Gastroesophageal sphincter (tissue), 3 donors: ENCODE results near the gene KCNH2.

Source experiments
- POLR2A ChIP-seq, 2 donors: fragments of 450-650 bp; IDR thresholded peaks; one replicate each; pipeline ENCODE4 v1.6.1; 2017; ENCODE audit warnings: antibody characterized with exemption in 2 of 2, mild to moderate bottlenecking in 2 of 2, moderate library complexity in 1 of 2
- POLR2AphosphoS5 ChIP-seq: sonication (generic); formaldehyde crosslinking; IDR thresholded peaks from one replicate; pipeline ENCODE4 v1.6.1; 2017; ENCODE audit warnings: antibody characterized with exemption
- TF ChIP-seq, protein P1 (sequence below), 4 experiments: fragments of 200-600 bp in 2 of 4; fragments of 450-650 bp in 2 of 4; sonication (generic) in 1 of 4; IDR thresholded peaks; one replicate each; pipeline ENCODE4 v1.5.1; 2017 to 2019; ENCODE audit warnings: antibody characterized with exemption in 4 of 4, mild to moderate bottlenecking in 2 of 4, moderate library complexity in 2 of 4

DNA sequence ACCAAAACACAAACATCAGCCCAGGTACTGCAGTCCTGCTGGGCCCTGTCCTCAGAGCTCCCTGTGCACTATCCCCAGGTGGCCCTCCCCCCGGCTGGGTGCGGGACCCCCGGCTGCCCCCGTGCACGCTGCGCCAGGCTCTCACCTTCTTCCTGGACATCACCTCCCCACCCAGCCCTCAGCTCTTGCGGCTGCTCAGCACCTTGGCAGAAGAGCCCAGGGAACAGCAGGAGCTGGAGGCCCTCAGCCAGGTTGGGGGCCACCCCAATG lies 31.9 kb upstream of the KCNH2 start:
- TF ChIP-seq, protein P1, sequence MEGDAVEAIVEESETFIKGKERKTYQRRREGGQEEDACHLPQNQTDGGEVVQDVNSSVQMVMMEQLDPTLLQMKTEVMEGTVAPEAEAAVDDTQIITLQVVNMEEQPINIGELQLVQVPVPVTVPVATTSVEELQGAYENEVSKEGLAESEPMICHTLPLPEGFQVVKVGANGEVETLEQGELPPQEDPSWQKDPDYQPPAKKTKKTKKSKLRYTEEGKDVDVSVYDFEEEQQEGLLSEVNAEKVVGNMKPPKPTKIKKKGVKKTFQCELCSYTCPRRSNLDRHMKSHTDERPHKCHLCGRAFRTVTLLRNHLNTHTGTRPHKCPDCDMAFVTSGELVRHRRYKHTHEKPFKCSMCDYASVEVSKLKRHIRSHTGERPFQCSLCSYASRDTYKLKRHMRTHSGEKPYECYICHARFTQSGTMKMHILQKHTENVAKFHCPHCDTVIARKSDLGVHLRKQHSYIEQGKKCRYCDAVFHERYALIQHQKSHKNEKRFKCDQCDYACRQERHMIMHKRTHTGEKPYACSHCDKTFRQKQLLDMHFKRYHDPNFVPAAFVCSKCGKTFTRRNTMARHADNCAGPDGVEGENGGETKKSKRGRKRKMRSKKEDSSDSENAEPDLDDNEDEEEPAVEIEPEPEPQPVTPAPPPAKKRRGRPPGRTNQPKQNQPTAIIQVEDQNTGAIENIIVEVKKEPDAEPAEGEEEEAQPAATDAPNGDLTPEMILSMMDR (IDR thresholded peaks at IDR 0.05): no peak
- no peak for TF ChIP-seq POLR2AphosphoS5
- no peak for TF ChIP-seq POLR2A (IDR thresholded peaks at IDR 0.05)
